Measurements from ENCODE around the gene CDH4. TPM values are rescaled to one million over a fixed set of nuclear protein-coding genes. Genes with fewer than 3 reads are reported as not detected.

The CDH4 gene
- total and polyA plus RNA-seq, 2 donors (not counting 3 experiments of a cell fraction or from before 2014, with no cell fraction given), result 0.17 to 0.51 TPM

- Histone ChIP-seq H3K27me3 (ENCODE audit: control insufficient read depth in 2 of 2, insufficient read depth in 2 of 2, low read length in 2 of 2) (no peaks in the 10 kb centered on the region), H4K20me1 (replicated peaks; ENCODE audit: control insufficient read depth, extremely low read depth, insufficient read depth, low read length) (no peaks in the 10 kb centered on the region), H3K4me2 (ENCODE audit: insufficient read depth, low read length) (no peak overlapping the region), H3K9ac (replicated peaks; ENCODE audit: extremely low read depth, insufficient read depth, low read length) (no peak overlapping the region), H3K9me1 (replicated peaks; ENCODE audit: control insufficient read depth, extremely low read depth, insufficient read depth, low read length) (no peaks in the 10 kb centered on the region), H3K27ac (ENCODE audit: insufficient read depth, low read depth, low read length) (no peak overlapping the region), H3K79me2 (ENCODE audit: control insufficient read depth, insufficient read depth, low read length) (no peaks in the 10 kb centered on the region), H3K4me3 (replicated peaks in 1 of 3; ENCODE audit: insufficient read depth in 1 of 3, low read depth in 1 of 3, low read length in 3 of 3) (no peak overlapping the region), H3K4me1 (ENCODE audit: control insufficient read depth, extremely low read depth, insufficient read depth, low read length) (no peaks in the 10 kb centered on the region), H3K36me3 (ENCODE audit: control insufficient read depth in 2 of 2, extremely low read depth in 1 of 2, insufficient read depth in 2 of 2, low read length in 2 of 2) (no peaks in the 10 kb centered on the region), H3K9me3 (replicated peaks; ENCODE audit: control insufficient read depth, insufficient read depth, low read length) (peaks cover 2% of the 10 kb centered on the region), H2AFZ (ENCODE audit: low read depth, low read length) (no peak overlapping the region)
- no peak for FAIRE-seq
- CTCF ChIA-PET, result no interaction called here
- no peak for TF ChIP-seq MAX (IDR thresholded peaks at IDR 0.05; ENCODE audit: insufficient read depth, insufficient read length)
- no peak for TF ChIP-seq POLR2A (IDR thresholded peaks at IDR 0.05; ENCODE audit: low read depth, low read length)
- TF ChIP-seq POLR2AphosphoS5 (IDR thresholded peaks at IDR 0.05; ENCODE audit: insufficient read depth, low read depth, low read length), result no peak
- TF ChIP-seq MYC (IDR thresholded peaks at IDR 0.05; ENCODE audit: low read depth, low read length), result no peak
- no peak for TF ChIP-seq CTCF (IDR thresholded peaks at IDR 0.05; ENCODE audit: extremely low read depth in 1 of 2, insufficient read depth in 1 of 2, low read depth in 1 of 2, low read length in 2 of 2)
- no peak for TF ChIP-seq EZH2 (IDR thresholded peaks at IDR 0.05; ENCODE audit: borderline replicate concordance, low read depth, low read length, severe bottlenecking)
- TF ChIP-seq JUN (IDR thresholded peaks at IDR 0.05; ENCODE audit: borderline replicate concordance, insufficient read depth, insufficient read length, low read depth), result no peak
- no peak for TF ChIP-seq FOS (IDR thresholded peaks at IDR 0.05; ENCODE audit: borderline replicate concordance, insufficient read depth, low read length)
- TF ChIP-seq GATA2 (IDR thresholded peaks at IDR 0.05; ENCODE audit: insufficient read depth, insufficient read length, low read depth, low read length), result no peak
- no TSS peak for BruUV-seq (replicated peaks)
- POLR2A ChIA-PET, result no interaction called here
- dilution Hi-C loops (cut with MboI; ENCODE audit: extremely low pct_ligation_motif_present, low sequenced_read_pairs), result no loop called here
- no peak for DNase-seq (ENCODE audit: low read depth, low spot score)
- intact Hi-C loops (cut with micrococcal nuclease), result no loop called here
Measured at GRCh38 chr20:61527626-61528025, 275.6 kb downstream of the CDH4 start.

Data from endothelial cell of umbilical vein (primary cell).